Tibial artery (tissue), 4 donors: Measurements from ENCODE around the gene TBX4.
A peak's percentile ranks its signal among the peaks of the same experiment; 100 is the strongest.

ENCODE experiments used
- DNase-seq, 2 donors: peaks; one replicate each; pipeline ENCODE4 v3.0.0-alpha.2; 2019
- H3K27ac ChIP-seq, 2 donors: fragments of 200-600 bp; sonication (generic) in 1 of 2; 1 replicate in 1 of 2; 2 replicates in 1 of 2; pipeline ENCODE4 v1.5.1; 2018 to 2019; ENCODE audit warnings: mild to moderate bottlenecking in 1 of 2
- H3K27me3 ChIP-seq, 2 donors: fragments of 200-600 bp; sonication (generic) in 1 of 2; one replicate each; pipeline versions ENCODE4 v1.5.1 to v1.6.0; 2016 to 2019
- H3K36me3 ChIP-seq, 3 donors: fragments of 200-600 bp; sonication (generic) in 2 of 3; one replicate each; pipeline ENCODE4 v1.5.1; 2016 to 2019; ENCODE audit warnings: mild to moderate bottlenecking in 2 of 3
- H3K4me1 ChIP-seq, 4 donors: fragments of 200-600 bp; sonication (generic) in 2 of 4; 1 replicate in 3 of 4; 2 replicates in 1 of 4; pipeline ENCODE4 v1.5.1; 2016 to 2019
- H3K4me3 ChIP-seq, 2 donors: fragments of 200-600 bp; sonication (generic) in 1 of 2; 1 replicate in 1 of 2; 2 replicates in 1 of 2; pipeline ENCODE4 v1.5.1; 2018 to 2019; ENCODE audit warnings: mild to moderate bottlenecking in 2 of 2
- H3K9me3 ChIP-seq, 3 donors: fragments of 200-600 bp; sonication (generic) in 1 of 3; one replicate each; pipeline ENCODE4 v1.5.1; 2016 to 2019
- CTCF ChIP-seq, 2 experiments: fragments of 200-600 bp in 1 of 2; fragments of 450-650 bp in 1 of 2; IDR thresholded peaks; one replicate each; pipeline ENCODE4 v1.5.1; 2017 to 2019; ENCODE audit warnings: antibody characterized with exemption in 2 of 2, mild to moderate bottlenecking in 1 of 2, moderate library complexity in 1 of 2
- intact Hi-C: fragments of 100-400 bp; cut with DNase I; formaldehyde crosslinking; loops from one replicate; pipeline ENCODE4 v1.15.0; 2023; ENCODE audit warnings: low total_unique reads

Gene TBX4

GRCh38 chr17:61408151-61409041 is 43.8 kb upstream of the TBX4 start:
- peaks cover 0 to 76% (median 58%) of the 10 kb centered on the region in 4 donors for H3K4me1 ChIP-seq
- peak overlapping the region; percentile 66 to 74 for H3K4me3 ChIP-seq
- peak overlapping the region; percentile 98 for H3K27ac ChIP-seq
- H3K9me3 ChIP-seq, result no peaks in the 10 kb centered on the region
- H3K36me3 ChIP-seq, result peaks cover 28 to 42% (median 38%) of the 10 kb centered on the region in 3 donors
- intact Hi-C loops, result loop anchor here (5.0 kb wide), 1 partner anchor 406 kb away; no protein-coding TSS in a partner anchor
- peaks cover 0 to 2% of the 10 kb centered on the region in 2 donors for H3K27me3 ChIP-seq
- TF ChIP-seq CTCF (IDR thresholded peaks at IDR 0.05), result no peak
- DNase-seq, result peak; percentile 19 to 69

GRCh38 chr17:61409301-61410112 is 42.7 kb upstream of the TBX4 start:
- peak overlapping the region; percentile 66 to 74 for H3K4me3 ChIP-seq
- intact Hi-C loops, result loop anchor here (5.0 to 10.0 kb wide), 5 partner anchors 407 to 732 kb away; partner anchors contain the start of genes BCAS3, BRIP1 and MED13
- DNase-seq, result peak; percentile 41 to 80
- peaks cover 0 to 2% of the 10 kb centered on the region in 2 donors for H3K27me3 ChIP-seq
- TF ChIP-seq CTCF (IDR thresholded peaks at IDR 0.05), result peak; percentile 37 to 81
- H3K36me3 ChIP-seq, result peaks cover 21 to 33% (median 27%) of the 10 kb centered on the region in 3 donors
- H3K27ac ChIP-seq, result peak overlapping the region; percentile 98
- H3K4me1 ChIP-seq, result peaks cover 0 to 76% (median 55%) of the 10 kb centered on the region in 4 donors
- no peaks in the 10 kb centered on the region for H3K9me3 ChIP-seq

GRCh38 chr17:61410141-61411010 is 41.8 kb upstream of the TBX4 start:
- peak; percentile 49 to 52 for TF ChIP-seq CTCF (IDR thresholded peaks at IDR 0.05)
- H3K27ac ChIP-seq, result peak overlapping the region; percentile 98
- peaks cover 0 to 76% (median 51%) of the 10 kb centered on the region in 4 donors for H3K4me1 ChIP-seq

GRCh38 chr17:61411011-61411260 is 41.3 kb upstream of the TBX4 start:
- peak overlapping the region; percentile 98 for H3K27ac ChIP-seq
- H3K36me3 ChIP-seq, result peaks cover 9 to 18% (median 12%) of the 10 kb centered on the region in 3 donors
- peak overlapping the region; percentile 66 to 74 for H3K4me3 ChIP-seq
- DNase-seq, result no peak
- peaks cover 0 to 76% (median 50%) of the 10 kb centered on the region in 4 donors for H3K4me1 ChIP-seq
- intact Hi-C loops, result loop anchor here (5.0 to 10.0 kb wide), 4 partner anchors 424 to 734 kb away; partner anchors contain the start of genes BCAS3, BRIP1 and MED13
- H3K27me3 ChIP-seq, result no peaks in the 10 kb centered on the region
- TF ChIP-seq CTCF (IDR thresholded peaks at IDR 0.05), result no peak
- no peaks in the 10 kb centered on the region for H3K9me3 ChIP-seq

More at GRCh38 chr17:61410141-61411010, 41.8 kb upstream of the TBX4 start:
- peak overlapping the region; percentile 66 to 74 for H3K4me3 ChIP-seq
- peaks cover 14 to 24% (median 18%) of the 10 kb centered on the region in 3 donors for H3K36me3 ChIP-seq
- no peaks in the 10 kb centered on the region for H3K27me3 ChIP-seq
- intact Hi-C loops, result loop anchor here (5.0 to 10.0 kb wide), 4 partner anchors 424 to 733 kb away; partner anchors contain the start of genes BCAS3, BRIP1 and MED13
- DNase-seq, result peak; percentile 71 to 92
- no peaks in the 10 kb centered on the region for H3K9me3 ChIP-seq
